Vagina (tissue), 2 donors: ENCODE data around the gene TRPM5.

Experiments used
- POLR2AphosphoS5 ChIP-seq, 2 donors: sonication (generic); formaldehyde crosslinking; IDR thresholded peaks; one replicate each; pipeline ENCODE4 v1.9.0; 2017; ENCODE audit warnings: antibody characterized with exemption in 2 of 2, mild to moderate bottlenecking in 2 of 2, low read depth in 1 of 2; ENCODE audit not compliant: insufficient read depth in 1 of 2
- TF ChIP-seq, protein P1 (sequence below), 3 experiments: fragments of 450-650 bp in 2 of 3; fragments of 200-600 bp in 1 of 3; sonication (generic) in 1 of 3; IDR thresholded peaks; one replicate each; pipeline ENCODE4 v1.5.1; 2017 to 2019; ENCODE audit warnings: antibody characterized with exemption in 3 of 3, mild to moderate bottlenecking in 2 of 3, moderate library complexity in 2 of 3

DNA sequence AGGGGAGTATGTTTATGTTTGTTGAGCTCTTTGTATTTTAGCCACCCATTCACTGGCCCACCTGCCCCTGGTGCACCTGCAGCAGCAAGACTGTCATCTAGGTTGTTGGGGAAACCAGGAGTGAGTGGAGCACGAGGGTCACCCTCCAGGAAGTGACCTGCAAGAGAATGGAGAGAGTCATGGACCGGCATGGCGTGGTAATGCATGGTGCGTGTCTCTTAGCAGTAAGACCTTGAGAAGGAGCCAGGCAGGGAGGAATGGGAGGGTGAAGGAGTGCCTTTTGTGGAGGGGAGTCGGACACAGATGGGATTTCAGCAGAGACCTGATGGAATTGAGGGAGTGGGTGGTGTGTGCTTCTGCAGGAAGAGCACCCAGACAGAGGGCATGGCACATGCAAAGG is 38.4 kb upstream of the TRPM5 start:
- TF ChIP-seq, protein P1, sequence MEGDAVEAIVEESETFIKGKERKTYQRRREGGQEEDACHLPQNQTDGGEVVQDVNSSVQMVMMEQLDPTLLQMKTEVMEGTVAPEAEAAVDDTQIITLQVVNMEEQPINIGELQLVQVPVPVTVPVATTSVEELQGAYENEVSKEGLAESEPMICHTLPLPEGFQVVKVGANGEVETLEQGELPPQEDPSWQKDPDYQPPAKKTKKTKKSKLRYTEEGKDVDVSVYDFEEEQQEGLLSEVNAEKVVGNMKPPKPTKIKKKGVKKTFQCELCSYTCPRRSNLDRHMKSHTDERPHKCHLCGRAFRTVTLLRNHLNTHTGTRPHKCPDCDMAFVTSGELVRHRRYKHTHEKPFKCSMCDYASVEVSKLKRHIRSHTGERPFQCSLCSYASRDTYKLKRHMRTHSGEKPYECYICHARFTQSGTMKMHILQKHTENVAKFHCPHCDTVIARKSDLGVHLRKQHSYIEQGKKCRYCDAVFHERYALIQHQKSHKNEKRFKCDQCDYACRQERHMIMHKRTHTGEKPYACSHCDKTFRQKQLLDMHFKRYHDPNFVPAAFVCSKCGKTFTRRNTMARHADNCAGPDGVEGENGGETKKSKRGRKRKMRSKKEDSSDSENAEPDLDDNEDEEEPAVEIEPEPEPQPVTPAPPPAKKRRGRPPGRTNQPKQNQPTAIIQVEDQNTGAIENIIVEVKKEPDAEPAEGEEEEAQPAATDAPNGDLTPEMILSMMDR (IDR thresholded peaks at IDR 0.05), result no peak
- no peak for TF ChIP-seq POLR2AphosphoS5 (IDR thresholded peaks at IDR 0.05; ENCODE audit: insufficient read depth in 1 of 2, low read depth in 1 of 2)
